GM12874 (cell line): Measurements from ENCODE around the gene MRPL30.

Source experiments
- TF ChIP-seq, protein P1 (sequence below): IDR thresholded peaks from 2 replicates; pipeline ENCODE4 v1.5.1; 2011; ENCODE audit warnings: low read depth, mild to moderate bottlenecking, control low read depth, low read length, moderate library complexity; ENCODE audit not compliant: insufficient read depth

MRPL30 gene

DNA sequence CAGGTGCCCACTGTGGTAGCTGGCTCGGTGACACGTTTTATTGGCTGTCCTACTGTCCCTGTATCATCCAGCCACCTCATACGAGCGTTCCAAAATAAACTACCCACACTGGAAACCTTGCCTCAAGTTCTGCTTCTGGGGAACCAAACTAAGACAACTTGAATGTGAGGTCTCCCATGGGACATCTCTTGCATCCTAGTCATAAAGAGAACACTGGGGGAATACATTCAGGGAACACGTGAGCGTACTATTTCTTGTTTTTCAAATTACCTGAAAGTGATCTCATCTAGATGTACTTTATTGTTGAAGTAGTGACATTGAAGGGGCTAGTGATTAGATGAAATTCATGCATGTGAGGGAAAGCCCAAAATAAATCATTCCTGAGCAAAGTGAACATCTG lies 59.4 kb downstream of the MRPL30 start:
- TF ChIP-seq, protein P1, sequence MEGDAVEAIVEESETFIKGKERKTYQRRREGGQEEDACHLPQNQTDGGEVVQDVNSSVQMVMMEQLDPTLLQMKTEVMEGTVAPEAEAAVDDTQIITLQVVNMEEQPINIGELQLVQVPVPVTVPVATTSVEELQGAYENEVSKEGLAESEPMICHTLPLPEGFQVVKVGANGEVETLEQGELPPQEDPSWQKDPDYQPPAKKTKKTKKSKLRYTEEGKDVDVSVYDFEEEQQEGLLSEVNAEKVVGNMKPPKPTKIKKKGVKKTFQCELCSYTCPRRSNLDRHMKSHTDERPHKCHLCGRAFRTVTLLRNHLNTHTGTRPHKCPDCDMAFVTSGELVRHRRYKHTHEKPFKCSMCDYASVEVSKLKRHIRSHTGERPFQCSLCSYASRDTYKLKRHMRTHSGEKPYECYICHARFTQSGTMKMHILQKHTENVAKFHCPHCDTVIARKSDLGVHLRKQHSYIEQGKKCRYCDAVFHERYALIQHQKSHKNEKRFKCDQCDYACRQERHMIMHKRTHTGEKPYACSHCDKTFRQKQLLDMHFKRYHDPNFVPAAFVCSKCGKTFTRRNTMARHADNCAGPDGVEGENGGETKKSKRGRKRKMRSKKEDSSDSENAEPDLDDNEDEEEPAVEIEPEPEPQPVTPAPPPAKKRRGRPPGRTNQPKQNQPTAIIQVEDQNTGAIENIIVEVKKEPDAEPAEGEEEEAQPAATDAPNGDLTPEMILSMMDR, result no peak

DNA sequence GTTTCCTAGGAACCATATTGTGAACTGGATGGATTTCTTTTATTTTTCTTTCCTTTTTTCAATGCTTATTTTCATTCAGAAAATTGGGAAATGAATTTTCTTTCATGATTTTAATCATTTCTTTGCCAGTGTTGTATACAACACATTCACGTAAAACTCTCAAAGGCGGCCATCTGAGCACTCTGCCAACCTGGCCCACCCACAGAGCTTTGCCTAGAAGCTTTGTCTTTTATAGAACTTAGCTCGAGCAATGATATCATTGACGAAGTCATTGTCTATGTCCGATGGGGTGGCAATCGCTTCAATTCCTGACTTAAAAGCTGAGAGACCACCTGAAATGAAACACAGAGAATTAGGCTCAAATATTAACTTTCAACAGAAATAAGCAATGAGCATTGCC lies 61.2 kb downstream of the MRPL30 start:
- TF ChIP-seq, protein P1, result no peak
